T47D (cell line): ENCODE results near the gene OR2Y1.
A peak's percentile ranks its signal among the peaks of the same experiment; 100 is the strongest.
"Not testable (repeated sequence)": the region's sequence is repeated elsewhere in the genome, so short reads cannot be mapped to it uniquely, and the experiment has no call there.

Source experiments
- DNase-seq, 2 experiments: peaks; one replicate each; pipeline versions ENCODE4 v3.0.0 to v3.0.0-alpha.2; 2011 to 2012; ENCODE audit warnings: low read depth in 1 of 2, low spot score in 1 of 2
- JUND ChIP-seq: IDR thresholded peaks from 2 replicates; pipeline ENCODE4 v1.6.1; 2012; ENCODE audit warnings: low read depth
- in situ Hi-C: cut with HindIII; loops from 2 replicates; pipeline ENCODE4 v1.10.0; 2016; ENCODE audit warnings: low sequenced_read_pairs, low pct_unique_long_range_greater_than_20kb

Gene OR2Y1

GRCh38 chr5:180718810-180719453 lies 20.9 kb downstream of the OR2Y1 start:
- no peak for TF ChIP-seq JUND
- DNase-seq, result peak; percentile 28 to 76
- in situ Hi-C loops, result no loop called here

- in situ Hi-C loops, result no loop called here
- no peak for TF ChIP-seq JUND
- DNase-seq, result no peak
Observed at GRCh38 chr5:180717989-180718388, 21.9 kb downstream of the OR2Y1 start.

- no peak for TF ChIP-seq JUND
- DNase-seq, result peak in 1 of 2 experiments; percentile 24
- in situ Hi-C loops, result no loop called here
Observed at GRCh38 chr5:180704362-180704761, 35.5 kb downstream of the OR2Y1 start.

- TF ChIP-seq JUND, result no peak
- in situ Hi-C loops, result no loop called here
- no peak for DNase-seq
Observed at GRCh38 chr5:180703912-180704311, 35.9 kb downstream of the OR2Y1 start.

- in situ Hi-C loops, DNase-seq: not testable (repeated sequence)
Observed at GRCh38 chr5:180703371-180703770, 36.5 kb downstream of the OR2Y1 start.

- in situ Hi-C loops, DNase-seq: not testable (repeated sequence)
Observed at GRCh38 chr5:180700440-180700839, 39.4 kb downstream of the OR2Y1 start.

- TF ChIP-seq JUND, result no peak
- in situ Hi-C loops, result no loop called here
- DNase-seq, result no peak
Observed at GRCh38 chr5:180699042-180699441, 40.8 kb downstream of the OR2Y1 start.

GRCh38 chr5:180696116-180696515 lies 43.7 kb downstream of the OR2Y1 start:
- TF ChIP-seq JUND, result no peak
- DNase-seq, result no peak
- in situ Hi-C loops, result no loop called here

- in situ Hi-C loops, result no loop called here
- DNase-seq, result no peak
- TF ChIP-seq JUND, result no peak
Observed at GRCh38 chr5:180692429-180692828, 47.4 kb downstream of the OR2Y1 start.

GRCh38 chr5:180691046-180691445 lies 48.8 kb downstream of the OR2Y1 start:
- no peak for DNase-seq
- no peak for TF ChIP-seq JUND
- in situ Hi-C loops, result no loop called here

GRCh38 chr5:180690562-180690961 lies 49.3 kb downstream of the OR2Y1 start:
- TF ChIP-seq JUND, result no peak
- in situ Hi-C loops, result no loop called here
- DNase-seq, result no peak

GRCh38 chr5:180689775-180690174 lies 50.1 kb downstream of the OR2Y1 start:
- in situ Hi-C loops, result no loop called here
- TF ChIP-seq JUND, result no peak
- DNase-seq, result no peak
